Mesothelial cell of epicardium (in vitro differentiated cells): ENCODE measurements around the gene ANKRD36C. TPM values are rescaled to one million over a fixed set of nuclear protein-coding genes. Genes with fewer than 3 reads are reported as not detected.
A peak's percentile ranks its signal among the peaks of the same experiment; 100 is the strongest.
"Not testable (repeated sequence)": the region's sequence is repeated elsewhere in the genome, so short reads cannot be mapped to it uniquely, and the experiment has no call there.

ENCODE experiments used
- DNase-seq, 2 experiments: peaks; one replicate each; pipeline ENCODE4 v3.0.0; 2021; ENCODE audit warnings: low spot score in 2 of 2; ENCODE audit not compliant: unreplicated experiment in 2 of 2
- H3K27ac Mint-ChIP-seq: 2 replicates; pipeline ENCODE4 v1.8.0; 2021; ENCODE audit warnings: mixed read lengths
- H3K27me3 Mint-ChIP-seq: 2 replicates; pipeline ENCODE4 v1.8.0; 2021; ENCODE audit warnings: low read depth, mixed read lengths
- H3K36me3 Mint-ChIP-seq: 2 replicates; pipeline ENCODE4 v1.8.0; 2021; ENCODE audit warnings: mixed read lengths
- H3K4me1 Mint-ChIP-seq: 2 replicates; pipeline ENCODE4 v1.8.0; 2021; ENCODE audit warnings: mixed read lengths
- H3K4me3 Mint-ChIP-seq: 2 replicates; pipeline ENCODE4 v1.8.0; 2021; ENCODE audit warnings: mild to moderate bottlenecking, moderate library complexity, mixed read lengths
- H3K9me3 Mint-ChIP-seq: 2 replicates; pipeline ENCODE4 v1.8.0; 2021; ENCODE audit warnings: mixed read lengths
- total RNA-seq: library from RNA; stranded (reverse); gene quantifications from 3 replicates; pipeline ENCODE4 v1.2.1, GENCODE V29; 2021
- TF ChIP-seq, protein P1 (sequence below): fragments of 200-600 bp; sonication (generic); IDR thresholded peaks from one replicate; pipeline ENCODE4 v1.5.0; 2021; ENCODE audit warnings: antibody characterized with exemption; ENCODE audit not compliant: unreplicated experiment

ANKRD36C gene
- total RNA-seq, 1 donor from 2014 or later: 69.4 TPM

DNA sequence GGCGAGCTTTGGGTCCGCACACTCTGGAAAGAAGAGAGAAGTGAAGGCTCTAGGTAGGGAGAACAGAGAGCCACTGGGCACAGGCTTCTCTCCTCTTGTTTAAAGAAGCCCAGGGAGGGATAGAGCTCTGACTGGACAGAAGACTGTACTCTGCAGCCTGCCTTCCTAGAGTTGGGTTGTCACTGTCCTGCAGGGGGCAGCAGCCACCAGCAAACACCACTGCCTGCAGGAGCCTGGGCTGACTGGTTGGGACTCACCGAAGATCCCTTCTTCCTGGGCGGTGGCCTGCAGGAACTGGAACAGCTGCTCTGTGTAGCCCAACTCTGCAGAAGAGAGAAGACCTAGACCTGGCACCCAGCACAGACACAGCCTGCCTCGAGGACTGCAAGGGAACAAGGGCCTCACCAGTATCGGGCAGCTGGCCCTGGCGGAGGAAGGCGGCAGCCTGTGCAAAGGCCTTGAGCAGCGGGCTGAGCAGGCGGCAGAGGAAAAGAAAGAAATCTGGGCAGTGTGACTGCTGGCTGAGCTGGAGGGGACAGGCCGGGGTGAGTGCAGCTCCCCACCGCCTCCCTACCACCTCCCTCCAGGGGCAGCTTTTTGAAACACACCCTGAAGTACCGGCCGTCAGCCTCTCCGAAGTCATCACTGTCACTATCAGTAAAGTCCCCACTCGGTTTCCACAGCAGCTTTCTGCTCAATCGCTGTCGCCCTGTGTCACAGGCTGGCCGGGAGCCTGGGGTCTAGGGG is 31.2 kb upstream of the ANKRD36C start:
- not testable (repeated sequence) for H3K4me1 Mint-ChIP-seq, H3K27ac Mint-ChIP-seq, H3K36me3 Mint-ChIP-seq, H3K9me3 Mint-ChIP-seq, H3K4me3 Mint-ChIP-seq, H3K27me3 Mint-ChIP-seq
- TF ChIP-seq, protein P1, sequence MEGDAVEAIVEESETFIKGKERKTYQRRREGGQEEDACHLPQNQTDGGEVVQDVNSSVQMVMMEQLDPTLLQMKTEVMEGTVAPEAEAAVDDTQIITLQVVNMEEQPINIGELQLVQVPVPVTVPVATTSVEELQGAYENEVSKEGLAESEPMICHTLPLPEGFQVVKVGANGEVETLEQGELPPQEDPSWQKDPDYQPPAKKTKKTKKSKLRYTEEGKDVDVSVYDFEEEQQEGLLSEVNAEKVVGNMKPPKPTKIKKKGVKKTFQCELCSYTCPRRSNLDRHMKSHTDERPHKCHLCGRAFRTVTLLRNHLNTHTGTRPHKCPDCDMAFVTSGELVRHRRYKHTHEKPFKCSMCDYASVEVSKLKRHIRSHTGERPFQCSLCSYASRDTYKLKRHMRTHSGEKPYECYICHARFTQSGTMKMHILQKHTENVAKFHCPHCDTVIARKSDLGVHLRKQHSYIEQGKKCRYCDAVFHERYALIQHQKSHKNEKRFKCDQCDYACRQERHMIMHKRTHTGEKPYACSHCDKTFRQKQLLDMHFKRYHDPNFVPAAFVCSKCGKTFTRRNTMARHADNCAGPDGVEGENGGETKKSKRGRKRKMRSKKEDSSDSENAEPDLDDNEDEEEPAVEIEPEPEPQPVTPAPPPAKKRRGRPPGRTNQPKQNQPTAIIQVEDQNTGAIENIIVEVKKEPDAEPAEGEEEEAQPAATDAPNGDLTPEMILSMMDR: peak; percentile 76
- peak; percentile 48 to 83 for DNase-seq

DNA sequence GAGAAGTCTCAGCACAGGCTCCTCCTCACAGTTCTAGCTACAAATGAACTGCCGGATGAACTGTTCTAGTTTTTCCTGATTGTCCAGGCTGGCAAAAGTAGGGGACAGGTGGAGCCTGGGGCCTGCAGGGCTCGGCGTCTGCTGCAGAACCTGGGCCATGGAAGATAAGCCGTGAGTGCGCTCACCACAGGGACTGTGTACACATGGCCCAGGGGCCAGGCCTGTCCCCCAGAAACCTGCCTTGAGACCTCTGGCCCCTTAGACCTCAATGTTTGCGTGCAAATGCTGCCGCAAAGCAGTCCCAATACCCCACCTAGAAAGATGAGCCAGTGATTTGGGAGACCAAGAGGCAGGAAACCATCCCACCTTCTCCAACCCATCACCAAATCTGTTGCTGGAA is 30.5 kb upstream of the ANKRD36C start:
- not testable (repeated sequence) for DNase-seq, H3K27me3 Mint-ChIP-seq, H3K4me3 Mint-ChIP-seq, H3K4me1 Mint-ChIP-seq, H3K9me3 Mint-ChIP-seq, H3K27ac Mint-ChIP-seq, H3K36me3 Mint-ChIP-seq

DNA sequence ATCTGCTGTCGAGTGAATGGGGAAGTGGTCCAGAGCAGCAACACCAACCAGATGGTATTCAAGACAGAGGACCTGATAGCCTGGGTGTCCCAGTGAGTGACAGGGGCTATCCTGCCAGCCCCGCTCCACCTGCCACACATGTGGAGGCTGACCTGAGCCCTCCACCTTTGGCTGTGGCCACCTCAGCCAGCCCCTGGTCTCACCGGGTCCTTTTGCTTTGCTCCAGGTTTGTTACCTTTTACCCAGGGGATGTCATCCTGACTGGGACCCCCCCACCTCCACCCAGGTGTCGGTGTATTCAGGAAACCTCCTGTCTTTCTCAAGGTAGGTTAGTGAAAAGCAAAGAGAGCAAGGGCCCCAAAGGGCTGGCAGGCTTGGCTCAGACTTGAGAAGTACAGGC is 29.5 kb upstream of the ANKRD36C start:
- H3K27ac Mint-ChIP-seq, DNase-seq, H3K36me3 Mint-ChIP-seq, H3K27me3 Mint-ChIP-seq, H3K4me3 Mint-ChIP-seq, H3K4me1 Mint-ChIP-seq, H3K9me3 Mint-ChIP-seq: not testable (repeated sequence)

DNA sequence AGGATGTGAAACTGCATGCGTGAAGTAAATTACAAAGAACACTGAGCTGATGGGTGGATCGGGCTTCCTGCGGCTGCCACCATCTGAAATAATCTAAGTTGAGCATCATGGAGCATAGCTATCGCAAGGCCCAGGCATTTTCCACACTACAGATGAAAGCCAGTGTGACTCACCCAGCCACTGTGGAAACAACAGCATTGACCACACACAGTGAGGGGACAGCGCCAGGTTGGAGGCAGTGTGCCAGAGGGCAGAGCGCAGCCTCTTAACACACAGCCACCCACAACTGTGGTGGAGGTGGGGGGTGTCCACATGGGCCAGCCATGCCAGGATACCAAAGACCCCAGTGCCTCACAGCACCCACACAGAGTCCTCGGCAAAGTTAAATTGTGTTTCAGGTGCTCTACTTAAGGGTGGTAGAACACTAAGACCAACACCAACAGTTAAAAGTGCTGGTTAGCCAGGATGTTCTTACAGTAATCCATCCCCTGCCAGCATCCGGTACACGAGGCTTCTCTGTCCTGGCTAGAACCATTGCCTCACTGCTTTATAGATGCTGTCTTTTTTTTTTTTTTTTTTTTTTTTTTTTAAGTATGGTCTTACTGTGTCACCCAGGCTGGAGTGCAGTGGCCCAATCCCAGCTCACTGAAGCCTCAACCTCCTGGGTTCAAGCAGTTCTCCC is 28.4 kb upstream of the ANKRD36C start:
- H3K4me3 Mint-ChIP-seq, H3K9me3 Mint-ChIP-seq, H3K36me3 Mint-ChIP-seq, DNase-seq, H3K4me1 Mint-ChIP-seq, H3K27me3 Mint-ChIP-seq, H3K27ac Mint-ChIP-seq: not testable (repeated sequence)

DNA sequence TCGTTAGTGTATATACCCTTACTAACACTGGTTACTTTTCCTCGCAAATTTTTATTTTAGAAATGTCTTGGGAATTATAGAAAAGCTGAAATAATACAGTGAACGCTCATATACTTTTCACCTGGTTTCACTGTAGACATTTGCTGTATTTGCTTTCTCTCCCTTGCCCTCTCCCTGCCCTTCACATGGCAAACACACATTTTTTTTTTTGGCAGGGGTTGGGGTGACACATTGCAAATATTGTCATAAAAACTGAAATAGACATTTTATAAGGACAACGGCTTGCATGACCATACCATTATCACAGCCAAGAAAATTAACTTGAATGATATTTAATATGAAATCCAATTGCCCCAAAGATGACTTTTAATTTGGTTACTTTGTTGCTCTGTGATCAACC is 24.7 kb upstream of the ANKRD36C start:
- not testable (repeated sequence) for H3K27me3 Mint-ChIP-seq, H3K4me3 Mint-ChIP-seq, H3K9me3 Mint-ChIP-seq, H3K4me1 Mint-ChIP-seq, DNase-seq, H3K36me3 Mint-ChIP-seq, H3K27ac Mint-ChIP-seq

DNA sequence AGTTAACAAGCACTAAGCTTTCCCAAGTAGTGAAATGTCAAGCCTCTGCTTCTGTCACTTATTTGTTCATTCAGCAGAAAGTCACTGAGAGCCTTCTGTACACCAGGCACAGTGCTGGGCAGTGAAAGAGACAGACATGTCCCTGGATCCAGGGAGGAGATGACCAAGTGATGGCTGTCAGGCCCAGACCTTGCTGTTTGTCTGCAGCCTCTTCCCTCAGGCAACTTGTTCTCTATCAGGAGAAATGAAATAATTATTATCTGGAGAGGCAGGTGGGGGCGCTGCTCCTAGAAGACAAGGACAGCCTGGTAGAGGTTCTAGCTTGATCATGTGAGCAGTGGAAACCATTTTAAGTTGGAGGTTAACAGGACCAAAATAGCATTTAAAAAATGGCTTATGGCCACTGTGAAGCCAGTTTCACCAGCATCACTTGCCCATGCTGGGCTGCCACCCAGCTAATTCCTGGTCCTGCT is 21.2 kb upstream of the ANKRD36C start:
- H3K4me3 Mint-ChIP-seq, H3K9me3 Mint-ChIP-seq, H3K36me3 Mint-ChIP-seq, H3K27ac Mint-ChIP-seq, DNase-seq, H3K27me3 Mint-ChIP-seq, H3K4me1 Mint-ChIP-seq: not testable (repeated sequence)

DNA sequence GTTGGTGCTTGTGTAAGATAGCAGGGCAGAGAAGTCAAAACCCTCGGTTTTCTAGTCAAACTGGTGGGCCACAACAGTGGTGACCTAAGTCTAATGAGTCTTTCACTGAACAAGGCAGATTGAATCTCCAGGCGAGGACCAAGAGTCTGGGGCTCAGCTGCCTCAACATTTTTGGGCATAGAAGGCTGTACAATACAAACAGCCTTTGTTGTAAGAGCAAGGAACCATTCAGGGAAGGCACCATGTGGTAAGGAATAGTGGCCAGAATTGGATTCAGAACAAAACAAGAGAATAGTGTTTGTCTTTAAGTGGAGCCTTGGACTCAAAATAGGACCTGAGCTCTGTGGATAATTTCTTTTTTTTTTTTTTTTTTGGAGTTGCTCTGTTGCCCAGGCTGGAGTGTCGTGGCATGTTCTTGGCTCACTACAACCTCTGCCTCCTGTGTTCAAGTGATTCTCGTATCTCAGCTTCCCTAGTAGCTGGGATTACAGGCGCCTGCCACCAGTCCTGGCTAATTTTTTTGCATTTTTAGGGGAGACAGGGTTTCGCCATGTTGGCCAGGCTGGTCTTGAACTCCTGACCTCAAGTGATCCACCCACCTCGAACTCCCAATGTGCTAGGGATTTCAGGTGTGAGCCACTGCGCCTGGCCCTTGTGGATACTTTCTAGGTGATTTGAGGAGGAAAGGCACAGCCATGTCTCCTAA is 20.6 kb upstream of the ANKRD36C start:
- H3K27ac Mint-ChIP-seq, H3K4me3 Mint-ChIP-seq, H3K4me1 Mint-ChIP-seq, H3K9me3 Mint-ChIP-seq, H3K36me3 Mint-ChIP-seq, DNase-seq: not testable (repeated sequence)
- peaks cover 15% of the 10 kb centered on the region for H3K27me3 Mint-ChIP-seq

DNA sequence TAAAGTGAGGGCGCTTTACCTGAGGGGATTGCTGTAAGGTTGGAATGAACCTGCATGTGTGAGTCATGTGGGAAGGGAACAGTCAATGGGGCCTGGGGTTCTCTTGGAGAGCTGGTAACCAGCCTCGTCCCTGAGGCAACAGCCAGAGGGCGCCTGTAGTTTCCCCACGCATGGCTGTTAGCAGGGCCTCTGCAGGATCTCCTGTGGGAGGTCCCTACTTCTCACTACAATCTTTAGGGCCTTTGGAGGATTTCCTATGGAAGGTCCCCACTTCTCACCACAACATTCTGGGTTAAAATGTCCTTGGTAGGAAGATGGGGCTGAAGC is 19.5 kb upstream of the ANKRD36C start:
- not testable (repeated sequence) for H3K27ac Mint-ChIP-seq, DNase-seq, H3K4me1 Mint-ChIP-seq, H3K36me3 Mint-ChIP-seq, H3K9me3 Mint-ChIP-seq
- Mint-ChIP-seq H3K4me3 (peak overlapping the region; percentile 59), H3K27me3 (peaks cover 26% of the 10 kb centered on the region)

DNA sequence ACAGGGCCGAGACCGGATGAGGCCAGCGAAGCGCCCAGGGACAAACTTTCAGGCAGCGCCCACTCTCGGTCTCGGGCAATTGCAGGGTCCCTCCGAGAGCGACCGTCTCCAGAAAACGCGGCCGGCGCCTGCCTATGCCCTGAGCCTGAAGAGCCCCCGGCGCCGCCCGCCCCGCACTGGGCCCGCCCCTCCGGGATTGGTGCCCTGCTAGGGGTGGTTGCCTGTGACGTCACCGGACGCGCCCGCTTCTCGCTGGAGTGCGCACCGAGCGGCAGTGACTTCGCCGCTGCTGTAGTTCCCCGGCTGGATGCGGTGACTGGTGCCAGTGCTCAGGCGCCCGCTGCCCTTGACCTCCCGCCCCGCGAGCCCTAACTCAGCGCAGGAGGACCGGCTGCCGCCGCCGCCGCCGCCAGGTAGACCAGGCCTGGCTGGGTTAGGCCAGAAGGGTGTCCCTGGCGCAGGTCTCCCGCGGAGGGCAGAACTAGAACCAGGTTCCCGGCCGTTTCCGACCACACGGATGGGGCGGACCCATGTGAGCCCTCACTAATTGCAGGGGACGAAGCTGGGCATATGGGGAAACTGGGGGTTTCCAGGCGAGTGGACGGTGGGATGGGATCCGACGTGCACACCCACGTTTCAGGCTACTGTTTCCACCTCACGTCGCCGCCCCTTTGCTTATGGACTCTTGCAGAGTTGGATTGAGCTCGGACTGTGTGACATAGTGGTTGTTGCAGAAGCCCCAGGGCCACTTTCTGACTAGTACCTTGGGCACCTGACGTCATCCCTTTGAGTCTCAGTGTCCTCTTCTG is 18.9 kb upstream of the ANKRD36C start:
- peak; percentile 92 to 97 for DNase-seq
- H3K4me3 Mint-ChIP-seq: peak overlapping the region; percentile 81
- not testable (repeated sequence) for H3K4me1 Mint-ChIP-seq, H3K9me3 Mint-ChIP-seq, H3K36me3 Mint-ChIP-seq
- peak overlapping the region; percentile 82 for H3K27ac Mint-ChIP-seq
- peaks cover 32% of the 10 kb centered on the region for H3K27me3 Mint-ChIP-seq

DNA sequence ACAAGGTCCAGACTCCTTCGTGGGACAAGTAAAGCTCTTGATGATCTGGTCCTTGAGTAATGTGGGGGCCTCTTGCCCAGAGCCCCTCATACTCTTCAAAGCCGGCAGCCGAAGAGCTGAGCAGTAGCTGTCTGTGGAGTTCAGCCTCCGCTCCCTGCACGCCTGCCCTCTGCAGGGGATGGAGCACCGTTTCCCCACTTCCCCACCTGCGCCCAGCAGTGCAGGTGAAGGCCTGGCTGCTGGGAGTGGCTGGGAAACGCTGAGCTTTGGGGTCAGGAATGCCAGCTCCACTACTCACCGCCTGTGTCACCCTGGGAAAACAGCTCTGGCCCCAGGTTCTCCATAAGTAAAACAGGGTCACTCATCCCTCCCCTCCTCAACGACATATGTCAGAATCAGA is 18.2 kb upstream of the ANKRD36C start:
- not testable (repeated sequence) for DNase-seq, H3K4me1 Mint-ChIP-seq, H3K9me3 Mint-ChIP-seq, H3K36me3 Mint-ChIP-seq
- Mint-ChIP-seq H3K4me3 (peak overlapping the region; percentile 81), H3K27ac (peak overlapping the region; percentile 82), H3K27me3 (peaks cover 39% of the 10 kb centered on the region)

DNA sequence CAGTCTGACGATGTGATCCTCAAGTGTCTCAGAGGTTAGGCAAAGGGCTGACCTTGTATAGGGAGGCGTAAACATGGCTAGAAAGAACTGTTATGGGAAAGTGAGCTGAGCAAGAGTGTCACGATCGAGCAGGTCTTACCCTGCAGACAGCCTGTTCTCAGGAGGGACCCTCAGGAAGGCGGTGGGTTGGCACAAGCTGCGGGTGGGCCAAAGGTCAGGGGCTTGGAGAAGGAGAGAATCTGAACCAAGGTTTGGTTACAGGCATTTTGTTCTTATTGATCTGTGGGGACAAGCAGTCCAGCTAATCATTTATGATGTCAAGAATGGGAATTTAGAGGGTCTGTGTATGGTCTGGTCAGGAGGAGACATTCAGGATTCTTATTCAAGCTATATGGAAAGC is 16.4 kb upstream of the ANKRD36C start:
- H3K4me1 Mint-ChIP-seq, H3K4me3 Mint-ChIP-seq, DNase-seq, H3K27ac Mint-ChIP-seq, H3K36me3 Mint-ChIP-seq, H3K9me3 Mint-ChIP-seq: not testable (repeated sequence)
- H3K27me3 Mint-ChIP-seq: peaks cover 47% of the 10 kb centered on the region

DNA sequence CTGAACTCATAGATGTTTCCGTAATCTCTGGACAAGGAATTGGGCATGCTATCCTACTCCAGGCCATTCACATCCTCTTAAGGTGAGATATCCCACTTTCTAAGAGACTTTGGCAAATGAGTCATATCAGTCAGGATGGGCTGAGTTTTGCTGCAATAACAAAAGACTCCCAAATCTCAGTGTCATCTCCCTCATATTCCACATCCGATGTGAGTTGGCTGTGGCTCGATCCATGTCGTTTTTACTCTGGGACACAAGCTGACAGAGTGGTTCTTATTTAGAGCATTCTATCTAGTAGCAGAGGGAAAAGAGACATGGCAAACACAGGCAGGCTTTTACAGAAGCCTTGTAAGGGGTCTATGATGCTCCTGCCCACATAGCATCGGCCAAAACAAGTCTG is 14.6 kb upstream of the ANKRD36C start:
- DNase-seq, H3K4me1 Mint-ChIP-seq, H3K4me3 Mint-ChIP-seq, H3K36me3 Mint-ChIP-seq, H3K27ac Mint-ChIP-seq: not testable (repeated sequence)
- H3K9me3 Mint-ChIP-seq: peaks cover 15% of the 10 kb centered on the region
- peaks cover 59% of the 10 kb centered on the region for H3K27me3 Mint-ChIP-seq
